Keratinocyte (primary cell): ENCODE data around the gene SLF2. TPM values are rescaled to one million over a fixed set of nuclear protein-coding genes. Genes with fewer than 3 reads are reported as not detected.

Source experiments
- DNase-seq: peaks from one replicate; pipeline ENCODE4 v3.0.0-alpha.2; 2011; ENCODE audit warnings: low read depth, missing footprints, low spot score
- FAIRE-seq: peaks from 2 replicates; lab custom pipeline; 2011; peaks lifted over from hg19 to GRCh38; lab: Jason Lieb, UNC
- H2AFZ ChIP-seq: 2 replicates; pipeline ENCODE4 v1.6.0; 2012; ENCODE audit warnings: low read length, control low read depth, inconsistent platforms; ENCODE audit not compliant: control insufficient read depth
- H3K27ac ChIP-seq: 2 replicates; pipeline ENCODE4 v1.5.1; 2011; ENCODE audit warnings: low read length; ENCODE audit not compliant: control insufficient read depth, insufficient read depth
- H3K27me3 ChIP-seq: 3 replicates; pipeline ENCODE4 v1.6.0; 2011; ENCODE audit warnings: low read length; ENCODE audit not compliant: control insufficient read depth, insufficient read depth; ENCODE audit errors: extremely low read depth
- H3K36me3 ChIP-seq, 2 experiments: 2 replicates in 1 of 2; 3 replicates in 1 of 2; pipeline ENCODE4 v1.5.1; 2011; ENCODE audit warnings: low read length in 2 of 2, mild to moderate bottlenecking in 1 of 2; ENCODE audit not compliant: control insufficient read depth in 2 of 2, insufficient read depth in 2 of 2; ENCODE audit errors: extremely low read depth in 1 of 2
- H3K4me1 ChIP-seq: 3 replicates; pipeline ENCODE4 v1.5.1; 2011; ENCODE audit warnings: low read length; ENCODE audit not compliant: control insufficient read depth, insufficient read depth; ENCODE audit errors: extremely low read depth
- H3K4me2 ChIP-seq: 3 replicates; pipeline ENCODE4 v1.6.0; 2011; ENCODE audit warnings: low read depth, low read length; ENCODE audit not compliant: control insufficient read depth, insufficient read depth; ENCODE audit errors: extremely low read depth
- H3K4me3 ChIP-seq, 3 experiments: fragments of 200-600 bp in 1 of 3; sonication (generic) in 1 of 3; 2 replicates in 2 of 3; 3 replicates in 1 of 3; pipeline ENCODE4 v1.5.1; 2011 to 2016; ENCODE audit warnings: low read length in 3 of 3, mild to moderate bottlenecking in 3 of 3, control low read depth in 2 of 3, inconsistent platforms in 1 of 3, low read depth in 1 of 3, mixed read lengths in 1 of 3, mixed run types in 1 of 3, moderate library complexity in 1 of 3; ENCODE audit not compliant: control insufficient read depth in 2 of 3, insufficient read depth in 2 of 3; ENCODE audit errors: extremely low read depth in 1 of 3
- H3K79me2 ChIP-seq: 2 replicates; pipeline ENCODE4 v1.6.0; 2012; ENCODE audit warnings: low read length; ENCODE audit not compliant: control insufficient read depth, insufficient read depth
- H3K9ac ChIP-seq: 3 replicates; pipeline ENCODE4 v1.6.0; 2011; ENCODE audit warnings: low read length; ENCODE audit not compliant: control insufficient read depth, insufficient read depth; ENCODE audit errors: extremely low read depth
- H3K9me1 ChIP-seq: 3 replicates; pipeline ENCODE4 v1.6.0; 2011; ENCODE audit warnings: low read length; ENCODE audit not compliant: control insufficient read depth, insufficient read depth; ENCODE audit errors: extremely low read depth
- H3K9me3 ChIP-seq: 2 replicates; pipeline ENCODE4 v1.5.1; 2012; ENCODE audit warnings: low read depth, low read length; ENCODE audit not compliant: control insufficient read depth
- H4K20me1 ChIP-seq: 3 replicates; pipeline ENCODE4 v1.6.0; 2011; ENCODE audit warnings: low read length; ENCODE audit not compliant: control insufficient read depth, insufficient read depth; ENCODE audit errors: extremely low read depth
- CTCF ChIP-seq, 3 experiments: IDR thresholded peaks in 1 of 3; conservative IDR thresholded peaks in 1 of 3; optimal IDR thresholded peaks in 1 of 3; 2 replicates in 2 of 3; 3 replicates in 1 of 3; pipeline versions ENCODE3 to v1.5.1; 2011; ENCODE audit warnings: low read length in 3 of 3, mild to moderate bottlenecking in 3 of 3, moderate library complexity in 2 of 3, control low read depth in 1 of 3, inconsistent platforms in 1 of 3; ENCODE audit not compliant: insufficient read depth in 2 of 3; ENCODE audit errors: extremely low read depth in 1 of 3
- EZH2 ChIP-seq: IDR thresholded peaks from one replicate; pipeline ENCODE4 v1.6.1; 2012; ENCODE audit warnings: inconsistent platforms, mild to moderate bottlenecking, low read length, moderate library complexity
- dilution Hi-C: fragments of 300-500 bp; cut with MboI; formaldehyde crosslinking; loops from one replicate; pipeline ENCODE4 v1.7.0; 2020; ENCODE audit warnings: low sequenced_read_pairs; ENCODE audit not compliant: extremely low pct_ligation_motif_present
- polyA plus RNA-seq, 5 experiments: library from polyadenylated mRNA; depleted of rRNA in 3 of 5; stranded (reverse) in 3 of 5; stranded (forward) in 1 of 5; unstranded in 1 of 5; fragments of >200 nt; gene quantifications; 1 replicate in 1 of 5; 2 replicates in 3 of 5; 3 replicates in 1 of 5; pipeline versions ENCODE4 v1.2.1 to v1.2.3, GENCODE V29; 2011 to 2012; ENCODE audit warnings: missing spikeins in 2 of 5, low read depth in 1 of 5, low replicate concordance in 1 of 5

SLF2 gene
- polyA plus RNA-seq, 1 donor (not counting 4 experiments of a cell fraction or from before 2014, with no cell fraction given), result 7.1 TPM

GRCh38 chr10:100908378-100908777 lies 4.4 kb upstream of the SLF2 start:
- H3K36me3 ChIP-seq, result no peaks in the 10 kb centered on the region
- peaks cover 10% of the 10 kb centered on the region for H3K4me1 ChIP-seq
- TF ChIP-seq CTCF (optimal IDR thresholded peaks at IDR 0.05 in 1 of 3, IDR thresholded peaks at IDR 0.05 in 1 of 3, conservative IDR thresholded peaks at IDR 0.05 in 1 of 3; ENCODE audit: extremely low read depth in 1 of 3, insufficient read depth in 2 of 3, low read length in 3 of 3), result no peak
- TF ChIP-seq EZH2, result no peak
- no peaks in the 10 kb centered on the region for H3K9me3 ChIP-seq
- FAIRE-seq (no peak), DNase-seq (no peak)
- no peak overlapping the region for H3K9ac ChIP-seq
- H3K4me2 ChIP-seq, result no peak overlapping the region
- no peak overlapping the region for H3K27ac ChIP-seq
- H2AFZ ChIP-seq, result no peak overlapping the region
- no peaks in the 10 kb centered on the region for H4K20me1 ChIP-seq
- H3K4me3 ChIP-seq, result no peak overlapping the region
- dilution Hi-C loops, result no loop called here
- no peaks in the 10 kb centered on the region for H3K27me3 ChIP-seq
- H3K9me1 ChIP-seq, result no peaks in the 10 kb centered on the region
- peaks cover 5% of the 10 kb centered on the region for H3K79me2 ChIP-seq

- H3K9me1 ChIP-seq, result no peaks in the 10 kb centered on the region
- H3K79me2 ChIP-seq, result peaks cover 18% of the 10 kb centered on the region
- no peak for FAIRE-seq
- no peaks in the 10 kb centered on the region for H3K27me3 ChIP-seq
- DNase-seq, result no peak
- no peaks in the 10 kb centered on the region for H3K36me3 ChIP-seq
- no peak overlapping the region for H3K9ac ChIP-seq
- H2AFZ ChIP-seq, result no peak overlapping the region
- dilution Hi-C loops, result no loop called here
- no peak overlapping the region for H3K4me3 ChIP-seq
- no peaks in the 10 kb centered on the region for H3K9me3 ChIP-seq
- TF ChIP-seq EZH2 (no peak), CTCF (optimal IDR thresholded peaks at IDR 0.05 in 1 of 3, IDR thresholded peaks at IDR 0.05 in 1 of 3, conservative IDR thresholded peaks at IDR 0.05 in 1 of 3; ENCODE audit: extremely low read depth in 1 of 3, insufficient read depth in 2 of 3, low read length in 3 of 3) (no peak)
- H3K4me2 ChIP-seq, result no peak overlapping the region
- H3K4me1 ChIP-seq, result peaks cover 20% of the 10 kb centered on the region
- no peak overlapping the region for H3K27ac ChIP-seq
- H4K20me1 ChIP-seq, result peaks cover 3% of the 10 kb centered on the region
Measured at GRCh38 chr10:100909501-100910263, 3.1 kb upstream of the SLF2 start.
